GM18526 (cell line): Measurements from ENCODE around the gene UBXN1.
A peak's percentile ranks its signal among the peaks of the same experiment; 100 is the strongest.

Source experiments
- POLR2A ChIP-seq: IDR thresholded peaks from 3 replicates; pipeline ENCODE4 v1.6.1; 2011; ENCODE audit not compliant: insufficient read length; ENCODE audit errors: extremely low read depth

Gene UBXN1

GRCh38 chr11:62666259-62666926 is 12.5 kb downstream of the UBXN1 start:
- no peak for TF ChIP-seq POLR2A

GRCh38 chr11:62665599-62666258 is 13.1 kb downstream of the UBXN1 start:
- TF ChIP-seq POLR2A = no peak

DNA sequence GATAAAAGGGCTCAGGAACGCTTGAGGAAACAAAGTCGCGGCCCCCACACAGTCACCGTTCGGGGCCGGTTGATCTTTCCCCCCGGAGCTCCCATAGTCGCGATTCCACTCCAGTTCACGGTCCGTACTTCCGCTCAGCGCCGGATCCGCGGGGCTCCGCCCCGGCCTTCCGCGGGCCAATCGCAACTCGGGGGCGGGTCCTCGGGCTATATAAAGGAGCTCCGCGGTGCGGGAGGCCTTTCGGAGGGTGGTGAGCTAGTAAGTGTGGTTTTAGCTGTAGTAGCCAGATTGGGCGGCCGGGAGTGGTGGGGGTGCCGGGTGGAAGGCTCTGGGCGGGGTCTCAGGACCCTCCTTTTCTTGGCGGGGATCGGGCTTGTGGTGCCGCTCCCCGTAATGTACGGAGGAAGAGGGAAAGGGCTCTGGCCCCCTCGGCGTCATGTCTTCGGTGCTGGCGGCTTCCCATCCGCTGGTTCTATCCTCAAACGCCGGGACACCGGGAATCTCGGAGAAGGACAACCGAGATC is 13.7 kb downstream of the UBXN1 start, which contains the start of the genes C11orf98 and CSKMT:
Gene C11orf98 (minus strand): TSS at position 136 of the 524 bp plus-strand sequence. CDS start 41 bp downstream, at position 95.
Gene CSKMT (plus strand): TSS at position 238 of the 524 bp plus-strand sequence. CDS start 568 bp downstream, outside the sequence.
- TF ChIP-seq POLR2A = peak; percentile 100

GRCh38 chr11:62664405-62665074 is 14.3 kb downstream of the UBXN1 start:
- no peak for TF ChIP-seq POLR2A

DNA sequence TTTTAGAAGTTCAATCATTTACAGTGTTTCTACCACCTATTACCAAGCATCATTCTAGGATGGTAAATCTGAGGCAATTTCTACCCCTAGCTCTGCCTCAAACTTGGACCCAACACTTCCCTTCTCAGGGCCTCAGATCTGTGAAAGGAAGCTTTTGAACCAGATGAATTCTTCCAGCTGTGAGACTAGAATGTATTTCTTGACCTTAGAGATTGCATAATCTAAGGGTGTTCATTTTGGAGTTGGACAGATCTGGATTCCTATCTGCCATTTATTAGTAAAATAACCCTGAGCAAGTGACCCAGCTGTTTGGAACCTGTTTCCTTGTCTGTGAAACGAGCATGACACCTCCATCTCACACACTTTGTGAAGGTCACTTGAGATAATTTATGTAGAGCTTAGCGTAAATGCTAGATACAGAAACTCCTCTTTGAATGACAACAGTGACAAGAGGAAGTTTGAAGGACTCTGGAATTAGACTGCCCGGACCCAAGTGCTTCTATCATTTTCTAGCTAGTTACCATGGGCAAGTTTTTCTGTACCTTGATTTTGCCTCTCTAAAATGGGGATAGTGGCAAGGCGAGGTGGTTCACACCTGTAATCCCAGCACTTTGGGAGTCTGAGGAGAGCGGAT is 22.0 kb downstream of the UBXN1 start:
- no peak for TF ChIP-seq POLR2A

DNA sequence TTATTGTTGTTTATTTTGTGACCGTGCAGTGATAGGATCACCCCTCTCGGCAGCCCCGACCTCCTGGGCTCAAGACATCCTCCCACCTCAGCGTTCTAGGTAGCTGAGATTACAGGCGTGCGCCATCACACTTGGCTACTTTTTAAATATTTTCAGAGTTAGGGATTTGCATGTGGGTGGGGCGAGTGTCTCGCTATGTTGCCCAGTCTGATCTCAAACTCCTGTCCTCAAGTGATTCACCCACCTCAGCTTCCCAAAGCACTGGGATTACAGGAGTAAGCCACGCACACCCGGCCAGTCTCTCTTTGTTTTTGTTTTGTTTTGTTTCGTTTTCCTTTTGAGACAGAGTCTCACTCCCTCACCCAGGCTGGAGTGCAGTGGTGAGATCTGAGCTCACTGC is 24.6 kb downstream of the UBXN1 start:
- TF ChIP-seq POLR2A = no peak

DNA sequence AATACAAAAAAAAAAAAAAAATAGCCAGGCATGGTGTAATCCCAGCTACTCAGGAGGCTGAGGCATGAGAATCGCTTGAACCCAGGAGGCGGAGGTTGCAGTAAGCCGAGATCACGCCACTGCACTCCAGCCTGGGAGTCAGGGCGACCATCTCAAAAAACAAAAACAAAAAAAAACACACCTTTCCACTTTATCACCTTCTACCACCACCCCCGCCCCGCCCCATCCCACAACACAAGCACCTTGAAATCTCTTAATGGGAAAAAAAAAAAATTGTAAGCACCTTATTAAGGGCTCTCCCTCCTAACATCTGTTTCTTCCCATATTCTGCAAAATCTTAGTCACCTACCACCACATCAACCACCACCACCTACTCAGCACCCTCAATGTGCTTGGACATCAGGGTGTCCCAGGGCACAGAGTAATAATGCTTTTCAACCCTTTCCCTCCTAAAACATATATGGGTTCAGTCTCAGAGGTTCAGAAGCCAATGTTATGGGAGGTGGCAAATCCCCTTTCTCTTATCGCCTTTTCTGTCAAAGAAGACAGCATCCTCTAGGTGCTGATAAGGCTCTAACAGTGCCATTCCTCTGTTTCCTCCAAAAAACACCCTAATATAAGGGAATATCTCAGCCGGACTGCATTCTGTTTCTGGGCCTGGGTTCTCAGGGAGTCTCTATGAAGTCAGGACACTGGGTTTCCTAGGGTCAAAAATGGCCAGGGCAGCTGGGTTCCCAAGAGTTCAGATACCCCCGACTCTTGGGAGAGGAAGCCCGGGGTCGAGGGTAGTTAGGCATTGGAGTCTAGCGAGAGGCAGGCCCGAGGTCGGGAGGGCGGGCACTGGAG is 26.5 kb downstream of the UBXN1 start:
- no peak for TF ChIP-seq POLR2A

- TF ChIP-seq POLR2A = no peak
These were observed 29.4 kb downstream of the UBXN1 start for GRCh38 chr11:62649486-62649885.

DNA sequence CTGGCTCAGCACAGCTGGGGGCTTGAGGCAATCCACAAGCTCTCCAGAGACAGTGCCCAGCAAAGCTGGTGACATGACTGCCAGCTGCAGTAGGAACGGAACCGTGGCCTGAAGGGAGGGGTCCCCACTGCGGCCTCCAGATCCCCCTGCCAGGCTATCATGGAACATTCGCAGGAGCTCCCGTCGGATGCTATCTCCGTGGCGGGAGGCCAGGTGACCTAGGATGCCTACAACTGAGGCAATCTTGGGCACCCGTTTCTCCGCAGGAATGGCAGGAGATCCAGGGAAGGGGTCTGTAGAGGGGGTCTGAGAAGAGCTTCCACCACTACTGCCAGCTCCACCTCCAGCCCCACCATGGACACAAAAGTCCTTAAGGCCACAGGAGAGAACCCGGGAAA is 29.9 kb downstream of the UBXN1 start:
- no peak for TF ChIP-seq POLR2A

- no peak for TF ChIP-seq POLR2A
These were observed 30.5 kb downstream of the UBXN1 start for GRCh38 chr11:62648185-62648966.

- TF ChIP-seq POLR2A = no peak
These were observed 31.3 kb downstream of the UBXN1 start for GRCh38 chr11:62647609-62648005.

DNA sequence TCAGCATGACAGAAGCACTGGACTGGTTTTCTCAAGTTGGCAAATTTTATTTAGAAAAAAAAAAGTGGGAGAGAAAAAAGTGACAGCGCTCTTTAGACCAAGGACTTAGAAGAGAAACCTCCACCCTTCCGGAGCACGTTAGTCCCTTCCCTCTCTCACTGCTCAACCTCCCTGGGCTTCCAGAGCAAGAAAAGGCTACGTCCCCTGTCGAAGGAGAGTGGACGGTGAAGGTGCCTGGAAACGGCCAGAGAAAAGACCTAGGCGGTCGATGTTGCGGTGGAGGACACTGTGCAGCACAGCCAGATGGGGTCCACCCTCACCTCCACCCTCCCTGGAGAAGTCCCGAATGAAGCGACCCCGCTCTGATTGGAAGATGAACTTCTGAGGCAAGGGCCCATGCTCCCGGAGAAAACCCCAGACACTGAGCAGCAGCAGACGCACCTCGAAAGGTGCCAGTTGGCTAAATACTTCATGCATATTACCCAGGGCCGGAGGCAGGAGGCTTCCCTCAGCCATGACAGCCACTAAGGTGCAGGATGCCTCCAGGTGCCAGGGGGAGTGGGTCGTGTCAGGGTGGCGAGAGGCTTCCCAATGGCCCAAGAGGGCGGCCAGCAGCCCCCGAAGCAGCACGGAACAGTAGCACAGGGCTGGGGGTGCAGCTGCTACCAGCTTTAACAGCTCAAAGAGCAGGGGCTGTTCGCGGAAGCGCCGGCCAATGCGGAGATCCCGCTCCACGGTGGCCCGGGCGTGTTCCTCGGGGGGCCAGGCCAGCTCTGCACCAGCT is 31.9 kb downstream of the UBXN1 start:
- TF ChIP-seq POLR2A = no peak
